H9 (cell line): ENCODE data around the gene FAM227B. TPM values are rescaled to one million over a fixed set of nuclear protein-coding genes. Genes with fewer than 3 reads are reported as not detected.
"Not testable (repeated sequence)": the region's sequence is repeated elsewhere in the genome, so short reads cannot be mapped to it uniquely, and the experiment has no call there.

Source experiments
- DNase-seq: peaks from one replicate; pipeline ENCODE4 v3.0.0-alpha.2; 2017
- H2AFZ ChIP-seq: one replicate; pipeline ENCODE4 v1.6.1; 2013; ENCODE audit warnings: mild to moderate bottlenecking, low read length, control low read depth, moderate library complexity
- H2AK5ac ChIP-seq: 2 replicates; pipeline ENCODE4 v1.6.1; 2013; ENCODE audit warnings: low read length, control low read depth, mixed read lengths; ENCODE audit not compliant: insufficient read length
- H2BK120ac ChIP-seq: one replicate; pipeline ENCODE4 v1.6.1; 2013; ENCODE audit warnings: low read depth, mild to moderate bottlenecking, low read length, control low read depth, inconsistent platforms; ENCODE audit not compliant: poor library complexity, severe bottlenecking
- H2BK12ac ChIP-seq: 2 replicates; pipeline ENCODE4 v1.6.1; 2013; ENCODE audit warnings: low read length, control low read depth, mixed read lengths, low read depth; ENCODE audit not compliant: insufficient read length
- H2BK15ac ChIP-seq: 2 replicates; pipeline ENCODE4 v1.6.1; 2013; ENCODE audit warnings: low read depth, low read length, control low read depth
- H2BK20ac ChIP-seq: one replicate; pipeline ENCODE4 v1.6.1; 2013; ENCODE audit warnings: low read depth, mild to moderate bottlenecking, low read length, control low read depth, inconsistent platforms; ENCODE audit not compliant: poor library complexity, severe bottlenecking
- H2BK5ac ChIP-seq: 2 replicates; pipeline ENCODE4 v1.6.1; 2013; ENCODE audit warnings: low read length, control low read depth, mixed read lengths; ENCODE audit not compliant: insufficient read length
- H3K14ac ChIP-seq: 2 replicates; pipeline ENCODE4 v1.6.1; 2013; ENCODE audit warnings: low read length, control low read depth; ENCODE audit not compliant: insufficient read depth
- H3K18ac ChIP-seq: 2 replicates; pipeline ENCODE4 v1.6.1; 2013; ENCODE audit warnings: low read depth, mild to moderate bottlenecking, mixed read lengths, low read length, control low read depth; ENCODE audit not compliant: insufficient read length
- H3K23ac ChIP-seq: 2 replicates; pipeline ENCODE4 v1.6.1; 2013; ENCODE audit warnings: low read length, control low read depth, mixed read lengths, low read depth; ENCODE audit not compliant: insufficient read length
- H3K23me2 ChIP-seq: 2 replicates; pipeline ENCODE4 v1.6.1; 2013; ENCODE audit warnings: low read depth, mild to moderate bottlenecking, mixed read lengths, low read length, control low read depth; ENCODE audit not compliant: insufficient read length, poor library complexity, severe bottlenecking
- H3K27ac ChIP-seq: 2 replicates; pipeline ENCODE4 v1.5.1; 2013; ENCODE audit warnings: low read length, control low read depth, mixed read lengths, low read depth; ENCODE audit not compliant: insufficient read length
- H3K27me3 ChIP-seq: 2 replicates; pipeline ENCODE4 v1.6.1; 2013; ENCODE audit warnings: low read length, control low read depth, inconsistent platforms; ENCODE audit not compliant: insufficient read depth
- H3K4ac ChIP-seq: 2 replicates; pipeline ENCODE4 v1.6.1; 2013; ENCODE audit warnings: low read depth, mild to moderate bottlenecking, control low read depth, inconsistent platforms, low read length, moderate library complexity
- H3K4me1 ChIP-seq: 2 replicates; pipeline ENCODE4 v1.6.1; 2013; ENCODE audit warnings: low read length, control low read depth, inconsistent platforms; ENCODE audit not compliant: insufficient read depth
- H3K4me2 ChIP-seq: 2 replicates; pipeline ENCODE4 v1.6.1; 2013; ENCODE audit warnings: low read length, control low read depth, mixed read lengths; ENCODE audit not compliant: insufficient read length, insufficient read depth
- H3K56ac ChIP-seq: 2 replicates; pipeline ENCODE4 v1.6.1; 2013; ENCODE audit warnings: low read depth, mild to moderate bottlenecking, mixed read lengths, low read length, control low read depth; ENCODE audit not compliant: insufficient read length
- H3K79me1 ChIP-seq: 2 replicates; pipeline ENCODE4 v1.6.1; 2013; ENCODE audit warnings: low read depth, mild to moderate bottlenecking, moderate library complexity, low read length, control low read depth, inconsistent platforms; ENCODE audit not compliant: insufficient read depth, poor library complexity, severe bottlenecking
- H3K79me2 ChIP-seq: 2 replicates; pipeline ENCODE4 v1.6.1; 2013; ENCODE audit warnings: low read length, control low read depth, inconsistent platforms; ENCODE audit not compliant: insufficient read depth
- H3K9ac ChIP-seq: 2 replicates; pipeline ENCODE4 v1.6.1; 2013; ENCODE audit warnings: low read length, control low read depth, mixed read lengths; ENCODE audit not compliant: insufficient read length; ENCODE audit errors: extremely low read depth
- H3K9me3 ChIP-seq: one replicate; pipeline ENCODE4 v1.6.1; 2013; ENCODE audit warnings: low read depth, low read length, inconsistent platforms; ENCODE audit not compliant: control insufficient read depth
- H3T11ph ChIP-seq: one replicate; pipeline ENCODE4 v1.6.1; 2013; ENCODE audit warnings: mild to moderate bottlenecking, low read length, control low read depth, inconsistent platforms
- H4K20me1 ChIP-seq: one replicate; pipeline ENCODE4 v1.6.1; 2013; ENCODE audit not compliant: control insufficient read depth, insufficient read length, insufficient read depth
- H4K5ac ChIP-seq: 2 replicates; pipeline ENCODE4 v1.6.1; 2013; ENCODE audit warnings: low read depth, mild to moderate bottlenecking, mixed read lengths, low read length, control low read depth; ENCODE audit not compliant: insufficient read length
- H4K8ac ChIP-seq: replicated peaks from 2 replicates; pipeline ENCODE4 v1.6.1; 2013; ENCODE audit warnings: low read length, control low read depth, mixed read lengths, low read depth; ENCODE audit not compliant: insufficient read length
- H4K91ac ChIP-seq: 2 replicates; pipeline ENCODE4 v1.6.1; 2013; ENCODE audit warnings: low read depth, mild to moderate bottlenecking, moderate library complexity, mixed read lengths, low read length, control low read depth; ENCODE audit not compliant: insufficient read length
- H3K27ac Mint-ChIP-seq, 3 experiments: 2 replicates in 2 of 3; 3 replicates in 1 of 3; pipeline ENCODE4 v1.8.0; 2020 to 2021; ENCODE audit warnings: mixed read lengths in 3 of 3, mild to moderate bottlenecking in 1 of 3, moderate library complexity in 1 of 3
- H3K27me3 Mint-ChIP-seq: 2 replicates; pipeline ENCODE4 v1.8.0; 2021; ENCODE audit warnings: low read depth, mild to moderate bottlenecking, moderate library complexity, mixed read lengths
- H3K36me3 Mint-ChIP-seq, 3 experiments: 2 replicates in 2 of 3; 3 replicates in 1 of 3; pipeline ENCODE4 v1.8.0; 2020 to 2021; ENCODE audit warnings: low read depth in 3 of 3, mixed read lengths in 3 of 3; ENCODE audit not compliant: insufficient read depth in 1 of 3
- H3K4me1 Mint-ChIP-seq, 2 experiments: 2 replicates each; pipeline ENCODE4 v1.8.0; 2020; ENCODE audit warnings: mixed read lengths in 2 of 2
- H3K4me3 Mint-ChIP-seq, 2 experiments: 2 replicates in 1 of 2; 3 replicates in 1 of 2; pipeline ENCODE4 v1.8.0; 2020 to 2021; ENCODE audit warnings: mild to moderate bottlenecking in 2 of 2, mixed read lengths in 2 of 2, moderate library complexity in 1 of 2
- H3K9me3 Mint-ChIP-seq, 2 experiments: 2 replicates in 1 of 2; 3 replicates in 1 of 2; pipeline ENCODE4 v1.8.0; 2020; ENCODE audit warnings: mild to moderate bottlenecking in 2 of 2, mixed read lengths in 2 of 2, moderate library complexity in 1 of 2
- CTCF ChIP-seq: fragments of 200-600 bp; sonication (generic); conservative IDR thresholded peaks from 3 replicates; pipeline ENCODE4 v1.8.0; 2021; ENCODE audit warnings: antibody characterized with exemption, mild to moderate bottlenecking
- WGBS: extraction: QIAGEN DNeasy Blood & Tissue Kit; methylation state at CpG from one replicate; pipeline ENCODE4 v1.1.7; 2013; ENCODE audit warnings: missing lambda C conversion rate, low lambda C conversion rate, mixed read lengths; ENCODE audit not compliant: insufficient read length; ENCODE audit errors: extremely low coverage; 5-methylcytosine and 5-hydroxymethylcytosine counted together
- total RNA-seq: library from RNA; stranded (reverse); gene quantifications from 2 replicates; pipeline ENCODE4 v1.2.1, GENCODE V29; 2021

FAM227B gene
- total RNA-seq, 1 experiment from 2014 or later, result 5.5 TPM

- H3K4me1 Mint-ChIP-seq, result no peaks in the 10 kb centered on the region
- H2BK120ac ChIP-seq, result no peak overlapping the region
- no peak overlapping the region for H2BK20ac ChIP-seq
- no peak for DNase-seq
- no CpG with 5 or more reads among the region's 3 CpGs for WGBS
- H3K9me3 Mint-ChIP-seq, result peaks cover 21 to 31% of the 10 kb centered on the region in 2 experiments
- no peak overlapping the region for H4K5ac ChIP-seq
- no peak overlapping the region for H3K9ac ChIP-seq
- H3K79me2 ChIP-seq, result no peaks in the 10 kb centered on the region
- no peak overlapping the region for H4K8ac ChIP-seq
- no peaks in the 10 kb centered on the region for H4K20me1 ChIP-seq
- no peak overlapping the region for H3K4ac ChIP-seq
- H3K4me1 ChIP-seq, result no peaks in the 10 kb centered on the region
- no peak overlapping the region for H3T11ph ChIP-seq
- no peak overlapping the region for H2BK15ac ChIP-seq
- H3K4me3 Mint-ChIP-seq, result no peak overlapping the region
- H3K27ac ChIP-seq, result no peak overlapping the region
- no peak overlapping the region for H3K27ac Mint-ChIP-seq
- no peak overlapping the region for H3K4me2 ChIP-seq
- H3K56ac ChIP-seq, result no peak overlapping the region
- no peak overlapping the region for H3K18ac ChIP-seq
- no peak overlapping the region for H4K91ac ChIP-seq
- no peaks in the 10 kb centered on the region for H3K27me3 Mint-ChIP-seq
- peaks cover 2 to 3% (median 2%) of the 10 kb centered on the region in 3 experiments; a peak in 4 of 7 replicates for H3K36me3 Mint-ChIP-seq
- no peak overlapping the region for H3K23ac ChIP-seq
- H3K14ac ChIP-seq, result no peak overlapping the region
- no peak overlapping the region for H2AFZ ChIP-seq
- H3K9me3 ChIP-seq, result no peaks in the 10 kb centered on the region
- TF ChIP-seq CTCF, result no peak
- H2BK12ac ChIP-seq, result no peak overlapping the region
- H3K27me3 ChIP-seq, result no peaks in the 10 kb centered on the region
- H3K23me2 ChIP-seq, result no peaks in the 10 kb centered on the region
- H3K79me1 ChIP-seq, result no peaks in the 10 kb centered on the region
- no peak overlapping the region for H2BK5ac ChIP-seq
- H2AK5ac ChIP-seq, result no peak overlapping the region
Measured at GRCh38 chr15:49556437-49556836, 64.2 kb downstream of the FAM227B start.

GRCh38 chr15:49550342-49550741 lies 70.3 kb downstream of the FAM227B start:
- not testable (repeated sequence) for H3K36me3 Mint-ChIP-seq, H3K4me1 Mint-ChIP-seq, H3K27ac Mint-ChIP-seq, H4K8ac ChIP-seq, H3K23ac ChIP-seq, H3K9ac ChIP-seq, H3T11ph ChIP-seq, H2BK120ac ChIP-seq, H2AFZ ChIP-seq, H3K23me2 ChIP-seq, DNase-seq, H3K56ac ChIP-seq, H3K4me2 ChIP-seq, H3K9me3 ChIP-seq, H4K91ac ChIP-seq, H3K18ac ChIP-seq, H3K4me3 Mint-ChIP-seq, H4K5ac ChIP-seq, H4K20me1 ChIP-seq, H2BK5ac ChIP-seq, H3K79me1 ChIP-seq, H3K27me3 ChIP-seq, H2AK5ac ChIP-seq, H3K27me3 Mint-ChIP-seq, H2BK15ac ChIP-seq, H2BK12ac ChIP-seq, H3K27ac ChIP-seq, H2BK20ac ChIP-seq, H3K14ac ChIP-seq, H3K4me1 ChIP-seq, H3K79me2 ChIP-seq, H3K4ac ChIP-seq
- no CpG with 5 or more reads among the region's 30 CpGs for WGBS
- H3K9me3 Mint-ChIP-seq, result peaks cover 13 to 26% of the 10 kb centered on the region in 2 experiments
